HG03095 (cell line): Measurements from ENCODE around the gene PCNX4.

Source experiments
- ATAC-seq: cut with Tn5 transposase; IDR thresholded peaks from one replicate; pipeline ENCODE4 v1.9.1; 2021; ENCODE audit warnings: moderate library complexity; ENCODE audit not compliant: unreplicated experiment

Gene PCNX4

GRCh38 chr14:60171690-60172089 is 80.0 kb downstream of the PCNX4 start:
- ATAC-seq = no peak

GRCh38 chr14:60174352-60175254 is 82.9 kb downstream of the PCNX4 start:
- ATAC-seq = no peak

GRCh38 chr14:60175255-60175902 is 83.7 kb downstream of the PCNX4 start:
- no peak for ATAC-seq

GRCh38 chr14:60178164-60178563 is 86.4 kb downstream of the PCNX4 start:
- no peak for ATAC-seq

- ATAC-seq = no peak
Measured at GRCh38 chr14:60178820-60179219, 87.1 kb downstream of the PCNX4 start.

GRCh38 chr14:60179431-60179869 is 87.7 kb downstream of the PCNX4 start:
- ATAC-seq = no peak

- ATAC-seq = no peak
Measured at GRCh38 chr14:60183138-60183537, 91.4 kb downstream of the PCNX4 start.

- ATAC-seq = peak; percentile 54
Measured at GRCh38 chr14:60183741-60184140, 92.0 kb downstream of the PCNX4 start.

- ATAC-seq = peak; percentile 40
Measured at GRCh38 chr14:60184146-60184904, 92.6 kb downstream of the PCNX4 start.

GRCh38 chr14:60184905-60185555 is 93.3 kb downstream of the PCNX4 start:
- no peak for ATAC-seq

GRCh38 chr14:60188115-60188514 is 96.4 kb downstream of the PCNX4 start:
- ATAC-seq = no peak

GRCh38 chr14:60188696-60189095 is 97.0 kb downstream of the PCNX4 start:
- ATAC-seq = no peak

- no peak for ATAC-seq
Measured at GRCh38 chr14:60189923-60190840, 98.5 kb downstream of the PCNX4 start.

GRCh38 chr14:60195179-60195810 is 103.6 kb downstream of the PCNX4 start:
- peak; percentile 66 for ATAC-seq

GRCh38 chr14:60196291-60196690 is 104.6 kb downstream of the PCNX4 start:
- ATAC-seq = no peak

GRCh38 chr14:60197629-60198303 is 106.0 kb downstream of the PCNX4 start:
- no peak for ATAC-seq

GRCh38 chr14:60199321-60199720 is 107.6 kb downstream of the PCNX4 start:
- no peak for ATAC-seq

GRCh38 chr14:60204104-60204842 is 112.5 kb downstream of the PCNX4 start:
- ATAC-seq = peak; percentile 64
